ENCODE results near the gene NCOA7. TPM values are rescaled to one million over a fixed set of nuclear protein-coding genes. Genes with fewer than 3 reads are reported as not detected.

The NCOA7 gene
- total RNA-seq, 1 experiment from 2014 or later: 14.4 TPM

DNA sequence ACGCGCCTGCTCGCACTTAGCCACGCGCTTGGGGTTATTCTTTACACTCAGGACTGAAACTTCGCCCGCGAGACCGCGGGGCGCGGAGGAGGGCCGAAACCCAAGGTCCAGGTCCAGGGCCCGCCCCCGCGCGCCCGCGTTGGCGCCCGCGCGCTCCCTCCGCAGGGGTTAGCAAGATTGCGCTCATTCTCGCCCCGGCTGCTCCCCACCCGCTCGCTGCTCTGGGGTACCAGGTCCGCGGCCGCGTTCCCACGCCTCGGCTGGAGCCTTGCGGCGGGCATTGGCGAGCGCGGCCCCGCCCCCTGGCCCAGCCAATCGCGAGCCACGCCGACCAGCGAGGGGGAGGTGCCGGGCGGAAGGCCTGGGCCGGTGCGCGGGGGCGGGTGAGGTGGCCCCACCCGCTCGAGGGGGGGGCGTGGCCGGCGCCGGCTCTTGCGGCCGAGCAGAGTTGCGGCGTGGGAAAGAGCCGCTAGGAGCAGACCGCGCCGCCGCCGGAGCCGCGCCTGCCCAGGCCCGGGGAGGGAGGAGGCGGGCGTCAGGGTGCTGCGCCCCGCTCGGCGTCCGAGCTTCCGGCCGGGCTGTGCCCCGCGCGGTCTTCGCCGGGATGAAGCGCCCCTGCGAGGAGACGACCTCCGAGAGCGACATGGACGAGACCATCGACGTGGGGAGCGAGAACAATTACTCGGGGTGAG lies 41.4 kb upstream of the NCOA7 start, which contains the start of gene HEY2 (continued):
- no peak for TF ChIP-seq ZNF671 (CRISPR knock-in tag; IDR thresholded peaks at IDR 0.05)
- no peak for TF ChIP-seq IRF2 (CRISPR knock-in tag; IDR thresholded peaks at IDR 0.05; ENCODE audit: borderline replicate concordance, low read depth)
- TF ChIP-seq ZNF532 (CRISPR knock-in tag; IDR thresholded peaks at IDR 0.05; ENCODE audit: borderline replicate concordance): no peak
- TF ChIP-seq GRHL2 (CRISPR knock-in tag; IDR thresholded peaks at IDR 0.05; ENCODE audit: insufficient replicate concordance, severe bottlenecking): no peak
- TF ChIP-seq ZNF317 (CRISPR knock-in tag; IDR thresholded peaks at IDR 0.05; ENCODE audit: borderline replicate concordance, low read depth): no peak
- no peak for TF ChIP-seq ATF3 (CRISPR knock-in tag; conservative IDR thresholded peaks at IDR 0.05)
- peak; percentile 88 for TF ChIP-seq ETV6 (CRISPR knock-in tag; IDR thresholded peaks at IDR 0.05)
- no peak for TF ChIP-seq FOXJ3 (CRISPR knock-in tag; IDR thresholded peaks at IDR 0.05; ENCODE audit: borderline replicate concordance)
- peak; percentile 75 for TF ChIP-seq NFYB (CRISPR knock-in tag; conservative IDR thresholded peaks at IDR 0.05; ENCODE audit: low read depth)
- TF ChIP-seq SP1 (CRISPR knock-in tag; conservative IDR thresholded peaks at IDR 0.05): peak; percentile 96
- peak; percentile 85; the same call in 1 of the 2 replicates for TF ChIP-seq ZNF138 (CRISPR knock-in tag; conservative IDR thresholded peaks at IDR 0.05)
- TF ChIP-seq NR2C2 (CRISPR knock-in tag; IDR thresholded peaks at IDR 0.05): no peak
- no peak for TF ChIP-seq GABPB1 (CRISPR knock-in tag; IDR thresholded peaks at IDR 0.05)
- TF ChIP-seq CDX4 (CRISPR knock-in tag; IDR thresholded peaks at IDR 0.05; ENCODE audit: borderline replicate concordance): no peak
- TF ChIP-seq ELF4 (CRISPR knock-in tag; IDR thresholded peaks at IDR 0.05; ENCODE audit: low read depth): no peak
- TF ChIP-seq SMAD3 (CRISPR knock-in tag; IDR thresholded peaks at IDR 0.05; ENCODE audit: borderline replicate concordance): no peak
- TF ChIP-seq ZNF396 (CRISPR knock-in tag; IDR thresholded peaks at IDR 0.05; ENCODE audit: borderline replicate concordance): no peak
- TF ChIP-seq ZBTB21 (CRISPR knock-in tag; IDR thresholded peaks at IDR 0.05; ENCODE audit: borderline replicate concordance): 0 out of 2 replicates have a peak, but pooled peaks have one; percentile 36
- no peak for TF ChIP-seq OVOL2 (CRISPR knock-in tag; IDR thresholded peaks at IDR 0.05; ENCODE audit: borderline replicate concordance)
- TF ChIP-seq RORB (CRISPR knock-in tag; IDR thresholded peaks at IDR 0.05): no peak
- peak; percentile 59 for TF ChIP-seq TP53 (CRISPR knock-in tag; IDR thresholded peaks at IDR 0.05)
- TF ChIP-seq TCF7 (CRISPR knock-in tag; IDR thresholded peaks at IDR 0.05; ENCODE audit: low read depth): peak; percentile 31; the same call in 1 of the 2 replicates
- TF ChIP-seq, protein P1, sequence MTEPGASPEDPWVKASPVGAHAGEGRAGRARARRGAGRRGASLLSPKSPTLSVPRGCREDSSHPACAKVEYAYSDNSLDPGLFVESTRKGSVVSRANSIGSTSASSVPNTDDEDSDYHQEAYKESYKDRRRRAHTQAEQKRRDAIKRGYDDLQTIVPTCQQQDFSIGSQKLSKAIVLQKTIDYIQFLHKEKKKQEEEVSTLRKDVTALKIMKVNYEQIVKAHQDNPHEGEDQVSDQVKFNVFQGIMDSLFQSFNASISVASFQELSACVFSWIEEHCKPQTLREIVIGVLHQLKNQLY (CRISPR knock-in tag; IDR thresholded peaks at IDR 0.05): no peak
- TF ChIP-seq ATF1 (CRISPR knock-in tag; IDR thresholded peaks at IDR 0.05): no peak
- no peak for TF ChIP-seq NFATC4 (CRISPR knock-in tag; IDR thresholded peaks at IDR 0.05)
